ENCODE measurements around the gene CCDC3.
"Not testable (repeated sequence)": the region's sequence is repeated elsewhere in the genome, so short reads cannot be mapped to it uniquely, and the experiment has no call there.

CCDC3 gene

DNA sequence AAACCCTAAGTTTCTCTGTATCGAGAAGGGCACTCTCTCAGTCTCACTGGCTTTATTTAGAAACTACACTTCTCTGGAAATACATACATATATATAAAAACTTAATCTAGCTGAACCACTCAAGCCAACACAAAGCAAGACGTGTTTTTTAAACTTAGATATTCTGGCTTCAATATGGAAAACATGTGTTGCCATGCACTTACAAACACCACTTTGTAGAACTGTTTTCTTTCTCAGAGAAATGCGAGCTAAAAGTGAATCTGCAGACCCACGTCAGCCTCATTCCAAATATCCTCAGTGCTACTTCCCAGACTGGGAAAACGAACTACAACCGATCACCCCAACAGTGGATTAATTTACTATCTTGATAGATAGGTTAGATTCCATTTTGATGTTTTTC is 1.7 kb downstream of the CCDC3 start:
- Histone ChIP-seq H3K27ac (ENCODE audit: low read length) (no peak overlapping the region), H3K4me3 (ENCODE audit: low read depth in 1 of 2, low read length in 2 of 2) (peak overlapping the region in 1 of 2 donors; percentile 58), H3K36me3 (ENCODE audit: control insufficient read depth in 1 of 2, insufficient read depth in 2 of 2, low read length in 2 of 2) (no peaks in the 10 kb centered on the region), H3K4me1 (ENCODE audit: control insufficient read depth in 1 of 2, insufficient read depth in 2 of 2, low read length in 2 of 2) (peaks cover 0 to 20% of the 10 kb centered on the region in 2 donors), H3K27me3 (ENCODE audit: low read depth, low read length) (no peaks in the 10 kb centered on the region), H3K9me3 (ENCODE audit: control insufficient read depth in 1 of 2, low read length in 2 of 2) (no peaks in the 10 kb centered on the region)

DNA sequence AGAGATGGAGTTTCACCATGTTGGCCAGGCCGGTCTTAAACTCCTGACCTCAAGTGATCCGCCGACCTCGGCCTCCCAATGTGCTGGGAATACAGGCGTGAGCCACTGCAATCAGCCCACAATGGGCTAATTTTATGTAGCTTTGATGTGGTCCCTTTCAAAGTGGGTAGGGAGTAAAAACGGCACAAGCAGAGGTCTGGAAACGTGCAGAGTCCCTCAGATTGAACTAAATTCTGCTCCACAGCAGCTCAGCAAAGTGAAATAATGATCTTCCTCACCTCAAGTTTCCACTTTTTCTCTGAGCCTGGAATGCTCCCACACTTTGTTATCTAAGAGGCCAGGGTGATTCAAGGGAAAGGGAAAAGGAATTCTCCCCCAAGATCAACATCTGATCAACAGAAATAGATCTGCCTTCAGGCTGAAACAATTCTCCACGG is 6.1 kb downstream of the CCDC3 start:
- H3K27me3 ChIP-seq (ENCODE audit: low read depth, low read length), result no peaks in the 10 kb centered on the region
- peaks cover 0 to 5% of the 10 kb centered on the region in 2 donors for H3K4me1 ChIP-seq (ENCODE audit: control insufficient read depth in 1 of 2, insufficient read depth in 2 of 2, low read length in 2 of 2)
- H3K27ac ChIP-seq (ENCODE audit: low read length), result no peak overlapping the region
- no peak overlapping the region for H3K4me3 ChIP-seq (ENCODE audit: low read depth in 1 of 2, low read length in 2 of 2)
- no peaks in the 10 kb centered on the region for H3K9me3 ChIP-seq (ENCODE audit: control insufficient read depth in 1 of 2, low read length in 2 of 2)
- H3K36me3 ChIP-seq (ENCODE audit: control insufficient read depth in 1 of 2, insufficient read depth in 2 of 2, low read length in 2 of 2), result no peaks in the 10 kb centered on the region

DNA sequence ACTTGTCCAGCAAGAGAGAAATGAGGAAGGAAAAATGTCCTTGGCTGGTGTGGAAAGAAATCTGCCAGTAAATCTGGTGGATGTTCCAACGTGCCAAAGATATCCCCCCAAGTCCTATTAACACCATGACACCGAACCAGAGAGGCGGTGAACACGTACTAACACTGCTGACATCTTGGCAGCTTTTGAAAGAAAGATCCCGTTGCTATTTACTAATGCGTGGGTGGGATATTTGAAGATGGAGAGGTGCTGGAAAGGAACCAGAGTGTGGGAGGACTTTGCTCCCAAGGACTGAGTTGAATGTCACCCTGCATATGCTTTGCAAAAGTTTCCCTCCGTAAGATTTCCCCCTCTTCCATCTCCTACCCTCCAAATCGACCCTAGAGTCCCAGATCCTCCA is 7.9 kb downstream of the CCDC3 start:
- no peaks in the 10 kb centered on the region for H3K27me3 ChIP-seq (ENCODE audit: low read depth, low read length)
- H3K27ac ChIP-seq (ENCODE audit: low read length), result no peak overlapping the region
- H3K36me3 ChIP-seq (ENCODE audit: control insufficient read depth in 1 of 2, insufficient read depth in 2 of 2, low read length in 2 of 2), result no peaks in the 10 kb centered on the region
- H3K9me3 ChIP-seq (ENCODE audit: control insufficient read depth in 1 of 2, low read length in 2 of 2), result no peaks in the 10 kb centered on the region
- H3K4me1 ChIP-seq (ENCODE audit: control insufficient read depth in 1 of 2, insufficient read depth in 2 of 2, low read length in 2 of 2), result peaks cover 0 to 5% of the 10 kb centered on the region in 2 donors
- H3K4me3 ChIP-seq (ENCODE audit: low read depth in 1 of 2, low read length in 2 of 2), result no peak overlapping the region

GRCh38 chr10:12985347-12985746 is 16.2 kb downstream of the CCDC3 start:
- H3K4me1 ChIP-seq (ENCODE audit: control insufficient read depth in 1 of 2, insufficient read depth in 2 of 2, low read length in 2 of 2), result no peaks in the 10 kb centered on the region
- H3K36me3 ChIP-seq (ENCODE audit: control insufficient read depth in 1 of 2, insufficient read depth in 2 of 2, low read length in 2 of 2), result no peaks in the 10 kb centered on the region
- H3K27ac ChIP-seq (ENCODE audit: low read length), result no peak overlapping the region
- H3K27me3 ChIP-seq (ENCODE audit: low read depth, low read length), result no peaks in the 10 kb centered on the region
- no peak overlapping the region for H3K4me3 ChIP-seq (ENCODE audit: low read depth in 1 of 2, low read length in 2 of 2)
- H3K9me3 ChIP-seq (ENCODE audit: control insufficient read depth in 1 of 2, low read length in 2 of 2), result peaks cover 0 to 5% of the 10 kb centered on the region in 2 donors

GRCh38 chr10:12984165-12984747 is 17.3 kb downstream of the CCDC3 start:
- H3K27ac ChIP-seq (ENCODE audit: low read length), result no peak overlapping the region
- H3K27me3 ChIP-seq (ENCODE audit: low read depth, low read length), result no peaks in the 10 kb centered on the region
- no peak overlapping the region for H3K4me3 ChIP-seq (ENCODE audit: low read depth in 1 of 2, low read length in 2 of 2)
- peaks cover 0 to 5% of the 10 kb centered on the region in 2 donors for H3K9me3 ChIP-seq (ENCODE audit: control insufficient read depth in 1 of 2, low read length in 2 of 2)
- H3K36me3 ChIP-seq (ENCODE audit: control insufficient read depth in 1 of 2, insufficient read depth in 2 of 2, low read length in 2 of 2), result no peaks in the 10 kb centered on the region
- H3K4me1 ChIP-seq (ENCODE audit: control insufficient read depth in 1 of 2, insufficient read depth in 2 of 2, low read length in 2 of 2), result no peaks in the 10 kb centered on the region

DNA sequence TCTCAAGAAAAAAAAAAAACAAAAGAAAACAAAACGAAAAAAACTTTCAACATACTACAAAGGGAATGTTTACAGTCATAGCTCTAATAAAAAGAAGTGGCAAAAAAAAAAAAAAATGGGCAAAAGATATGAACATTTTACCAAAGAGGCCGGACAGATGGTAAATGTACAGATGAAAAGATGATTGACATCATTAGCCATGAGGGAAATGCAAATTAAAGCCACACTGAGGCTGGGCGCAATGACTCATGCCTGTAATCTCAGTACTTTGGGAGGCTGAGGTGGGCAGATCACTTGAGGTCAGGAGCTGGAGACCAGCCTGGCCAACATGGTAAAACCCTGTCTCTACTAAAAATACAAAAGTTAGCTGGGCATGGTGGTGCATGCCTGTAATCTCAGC is 17.9 kb downstream of the CCDC3 start:
- not testable (repeated sequence) for H3K4me1 ChIP-seq (ENCODE audit: control insufficient read depth in 1 of 2, insufficient read depth in 2 of 2, low read length in 2 of 2); H3K9me3 ChIP-seq (ENCODE audit: control insufficient read depth in 1 of 2, low read length in 2 of 2); H3K27me3 ChIP-seq (ENCODE audit: low read depth, low read length); H3K36me3 ChIP-seq (ENCODE audit: control insufficient read depth in 1 of 2, insufficient read depth in 2 of 2, low read length in 2 of 2); H3K4me3 ChIP-seq (ENCODE audit: low read depth in 1 of 2, low read length in 2 of 2); H3K27ac ChIP-seq (ENCODE audit: low read length)

DNA sequence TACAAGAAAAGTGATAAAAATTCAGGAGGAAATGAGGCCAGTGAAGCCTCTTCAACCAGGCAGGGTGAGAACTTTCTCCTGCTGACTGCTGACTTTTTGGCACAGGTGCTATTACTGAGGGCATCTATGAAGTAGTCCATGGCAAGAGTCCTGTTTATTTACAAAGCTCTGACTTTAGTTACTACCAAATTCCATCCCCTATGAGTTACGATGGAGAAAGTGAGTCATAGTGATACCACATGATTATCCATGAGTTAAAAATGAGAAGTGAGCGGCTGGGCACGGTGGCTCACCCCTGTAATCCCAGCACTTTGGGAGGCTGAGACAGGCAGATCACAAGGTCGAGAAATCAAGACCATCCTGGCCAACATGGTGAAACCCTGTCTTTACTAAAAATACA is 19.9 kb downstream of the CCDC3 start:
- peaks cover 0 to 5% of the 10 kb centered on the region in 2 donors for H3K9me3 ChIP-seq (ENCODE audit: control insufficient read depth in 1 of 2, low read length in 2 of 2)
- H3K4me1 ChIP-seq (ENCODE audit: control insufficient read depth in 1 of 2, insufficient read depth in 2 of 2, low read length in 2 of 2), result no peaks in the 10 kb centered on the region
- H3K4me3 ChIP-seq (ENCODE audit: low read depth in 1 of 2, low read length in 2 of 2), result no peak overlapping the region
- H3K27me3 ChIP-seq (ENCODE audit: low read depth, low read length), result no peaks in the 10 kb centered on the region
- H3K27ac ChIP-seq (ENCODE audit: low read length), result no peak overlapping the region
- H3K36me3 ChIP-seq (ENCODE audit: control insufficient read depth in 1 of 2, insufficient read depth in 2 of 2, low read length in 2 of 2), result no peaks in the 10 kb centered on the region

DNA sequence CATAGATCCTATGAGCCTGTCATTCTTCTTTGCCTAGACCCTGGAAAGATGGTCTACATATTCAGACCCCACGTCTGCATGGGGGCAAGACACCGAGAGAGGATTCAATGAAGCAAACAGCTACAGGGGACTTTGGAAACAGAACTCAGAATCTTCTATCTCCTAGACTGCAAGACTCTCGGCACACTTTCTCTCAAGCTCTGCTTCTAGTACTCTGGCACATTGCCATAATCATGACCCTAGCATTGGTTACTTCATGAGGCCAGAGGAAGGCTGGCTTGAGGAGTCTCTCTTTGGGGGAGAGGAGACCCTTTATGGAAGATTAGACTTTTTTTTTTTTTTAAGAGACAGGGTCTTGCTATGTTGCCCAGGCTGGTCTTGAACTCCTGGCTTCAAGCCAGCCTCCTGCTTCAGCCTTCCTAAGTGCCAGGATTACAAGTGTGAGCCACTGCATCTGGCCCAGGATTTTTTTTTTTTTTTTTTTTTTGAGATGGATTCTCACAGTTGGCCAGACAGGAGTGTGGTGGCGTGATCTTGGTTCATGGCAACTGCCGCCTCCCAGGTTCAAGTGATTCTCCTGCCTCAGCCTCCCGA is 20.7 kb downstream of the CCDC3 start:
- no peak overlapping the region for H3K4me3 ChIP-seq (ENCODE audit: low read depth in 1 of 2, low read length in 2 of 2)
- no peak overlapping the region for H3K27ac ChIP-seq (ENCODE audit: low read length)
- H3K4me1 ChIP-seq (ENCODE audit: control insufficient read depth in 1 of 2, insufficient read depth in 2 of 2, low read length in 2 of 2), result no peaks in the 10 kb centered on the region
- H3K36me3 ChIP-seq (ENCODE audit: control insufficient read depth in 1 of 2, insufficient read depth in 2 of 2, low read length in 2 of 2), result no peaks in the 10 kb centered on the region
- H3K27me3 ChIP-seq (ENCODE audit: low read depth, low read length), result no peaks in the 10 kb centered on the region
- peaks cover 0 to 5% of the 10 kb centered on the region in 2 donors for H3K9me3 ChIP-seq (ENCODE audit: control insufficient read depth in 1 of 2, low read length in 2 of 2)

- H3K4me1 ChIP-seq (ENCODE audit: control insufficient read depth in 1 of 2, insufficient read depth in 2 of 2, low read length in 2 of 2), result no peaks in the 10 kb centered on the region
- H3K9me3 ChIP-seq (ENCODE audit: control insufficient read depth in 1 of 2, low read length in 2 of 2), result peaks cover 0 to 5% of the 10 kb centered on the region in 2 donors
- H3K36me3 ChIP-seq (ENCODE audit: control insufficient read depth in 1 of 2, insufficient read depth in 2 of 2, low read length in 2 of 2), result no peaks in the 10 kb centered on the region
- no peak overlapping the region for H3K4me3 ChIP-seq (ENCODE audit: low read depth in 1 of 2, low read length in 2 of 2)
- no peak overlapping the region for H3K27ac ChIP-seq (ENCODE audit: low read length)
- H3K27me3 ChIP-seq (ENCODE audit: low read depth, low read length), result no peaks in the 10 kb centered on the region
These were observed 21.3 kb downstream of the CCDC3 start for GRCh38 chr10:12980102-12980661.

- Histone ChIP-seq H3K4me3 (ENCODE audit: low read depth in 1 of 2, low read length in 2 of 2) (no peak overlapping the region), H3K27me3 (ENCODE audit: low read depth, low read length) (no peaks in the 10 kb centered on the region), H3K4me1 (ENCODE audit: control insufficient read depth in 1 of 2, insufficient read depth in 2 of 2, low read length in 2 of 2) (no peaks in the 10 kb centered on the region), H3K9me3 (ENCODE audit: control insufficient read depth in 1 of 2, low read length in 2 of 2) (no peaks in the 10 kb centered on the region), H3K27ac (ENCODE audit: low read length) (no peak overlapping the region), H3K36me3 (ENCODE audit: control insufficient read depth in 1 of 2, insufficient read depth in 2 of 2, low read length in 2 of 2) (no peaks in the 10 kb centered on the region)
These were observed 22.6 kb downstream of the CCDC3 start for GRCh38 chr10:12978891-12979290.

GRCh38 chr10:12975906-12976305 is 25.6 kb downstream of the CCDC3 start:
- H3K27ac ChIP-seq (ENCODE audit: low read length), result no peak overlapping the region
- no peaks in the 10 kb centered on the region for H3K36me3 ChIP-seq (ENCODE audit: control insufficient read depth in 1 of 2, insufficient read depth in 2 of 2, low read length in 2 of 2)
- no peaks in the 10 kb centered on the region for H3K27me3 ChIP-seq (ENCODE audit: low read depth, low read length)
- no peak overlapping the region for H3K4me3 ChIP-seq (ENCODE audit: low read depth in 1 of 2, low read length in 2 of 2)
- no peaks in the 10 kb centered on the region for H3K9me3 ChIP-seq (ENCODE audit: control insufficient read depth in 1 of 2, low read length in 2 of 2)
- no peaks in the 10 kb centered on the region for H3K4me1 ChIP-seq (ENCODE audit: control insufficient read depth in 1 of 2, insufficient read depth in 2 of 2, low read length in 2 of 2)

- H3K4me1 ChIP-seq (ENCODE audit: control insufficient read depth in 1 of 2, insufficient read depth in 2 of 2, low read length in 2 of 2), result no peaks in the 10 kb centered on the region
- no peak overlapping the region for H3K4me3 ChIP-seq (ENCODE audit: low read depth in 1 of 2, low read length in 2 of 2)
- H3K36me3 ChIP-seq (ENCODE audit: control insufficient read depth in 1 of 2, insufficient read depth in 2 of 2, low read length in 2 of 2), result no peaks in the 10 kb centered on the region
- H3K27ac ChIP-seq (ENCODE audit: low read length), result no peak overlapping the region
- H3K27me3 ChIP-seq (ENCODE audit: low read depth, low read length), result no peaks in the 10 kb centered on the region
- H3K9me3 ChIP-seq (ENCODE audit: control insufficient read depth in 1 of 2, low read length in 2 of 2), result no peaks in the 10 kb centered on the region
These were observed 26.2 kb downstream of the CCDC3 start for GRCh38 chr10:12975266-12975665.

All from muscle layer of duodenum (tissue), 2 donors.